SK-N-SH (cell line): ENCODE data around the gene SPATA3. TPM values are rescaled to one million over a fixed set of nuclear protein-coding genes. Genes with fewer than 3 reads are reported as not detected.

Experiments
- CTCF ChIA-PET: fragments of 300-600, 350-600 bp; formaldehyde crosslinking; extraction: SDS; loops from one replicate; lab custom pipeline; 2021; lab: Yijun Ruan, JAX
- POLR2A ChIA-PET: fragments of 350-600 bp; sonication (Branson Sonifier 250); formaldehyde crosslinking; extraction: SDS; loops from one replicate; lab custom pipeline; 2020; ENCODE audit warnings: antibody characterized with exemption, inconsistent platforms; lab: Yijun Ruan, JAX
- DNase-seq: peaks from one replicate; pipeline ENCODE4 v3.0.0; 2012
- H2AFZ ChIP-seq: fragments of 200-600 bp; sonication (generic); 2 replicates; pipeline ENCODE4 v1.8.1; 2016; ENCODE audit warnings: antibody characterized with exemption, mild to moderate bottlenecking, low read depth
- H3F3A ChIP-seq: fragments of 200-600 bp; sonication (generic); replicated peaks from 2 replicates; pipeline ENCODE3; 2016; ENCODE audit warnings: antibody characterized with exemption, mild to moderate bottlenecking; ENCODE audit not compliant: insufficient read depth
- H3K27ac ChIP-seq, 2 experiments: fragments of 200-500 bp in 1 of 2; fragments of 200-600 bp in 1 of 2; sonication (Bioruptor generic) in 1 of 2; sonication (generic), shearing (Covaris generic) in 1 of 2; 2 replicates each; pipeline versions ENCODE4 v1.5.1 to v1.6.1; 2014 to 2016; ENCODE audit warnings: low read depth in 2 of 2, inconsistent platforms in 1 of 2, low read length in 1 of 2, mild to moderate bottlenecking in 1 of 2, mixed read lengths in 1 of 2
- H3K27me3 ChIP-seq: fragments of 200-600 bp; sonication (generic), shearing (Covaris generic); 2 replicates; pipeline ENCODE4 v1.6.1; 2016; ENCODE audit warnings: mixed run types; ENCODE audit not compliant: insufficient read depth
- H3K36me3 ChIP-seq, 2 experiments: fragments of 200-500 bp in 1 of 2; fragments of 200-600 bp in 1 of 2; sonication (Bioruptor generic) in 1 of 2; sonication (generic) in 1 of 2; replicated peaks in 1 of 2; 2 replicates each; pipeline versions ENCODE3 to v1.5.1; 2014 to 2016; ENCODE audit warnings: low read length in 1 of 2, mild to moderate bottlenecking in 1 of 2; ENCODE audit not compliant: insufficient read depth in 2 of 2, control insufficient read depth in 1 of 2
- H3K4me1 ChIP-seq, 2 experiments: fragments of 200-500 bp in 1 of 2; fragments of 200-600 bp in 1 of 2; sonication (Bioruptor generic) in 1 of 2; sonication (generic), shearing (Covaris generic) in 1 of 2; 2 replicates each; pipeline versions ENCODE4 v1.5.1 to v1.6.1; 2014 to 2016; ENCODE audit warnings: low read depth in 1 of 2, low read length in 1 of 2, mixed run types in 1 of 2; ENCODE audit not compliant: insufficient read depth in 2 of 2, control insufficient read depth in 1 of 2
- H3K4me2 ChIP-seq: fragments of 200-600 bp; sonication (generic), shearing (Covaris generic); 2 replicates; pipeline ENCODE4 v1.6.1; 2017; ENCODE audit warnings: mixed run types
- H3K4me3 ChIP-seq, 2 experiments: fragments of 200-500 bp in 1 of 2; fragments of 200-600 bp in 1 of 2; sonication (Bioruptor generic) in 1 of 2; sonication (generic), shearing (Covaris generic) in 1 of 2; 2 replicates each; pipeline versions ENCODE4 v1.5.1 to v1.8.1; 2014 to 2016; ENCODE audit warnings: low read depth in 2 of 2, inconsistent platforms in 1 of 2, low read length in 1 of 2, mild to moderate bottlenecking in 1 of 2, mixed read lengths in 1 of 2, moderate library complexity in 1 of 2
- H3K79me2 ChIP-seq: fragments of 200-600 bp; sonication (generic); 2 replicates; pipeline ENCODE4 v1.8.1; 2017; ENCODE audit warnings: mild to moderate bottlenecking; ENCODE audit not compliant: insufficient read depth
- H3K9ac ChIP-seq: fragments of 200-600 bp; sonication (generic); 2 replicates; pipeline ENCODE4 v1.6.1; 2017; ENCODE audit warnings: mixed run types
- H3K9me2 ChIP-seq: fragments of 200-600 bp; sonication (generic); 2 replicates; pipeline ENCODE4 v1.6.1; 2017; ENCODE audit warnings: mixed run types
- H3K9me3 ChIP-seq: fragments of 200-600 bp; sonication (generic); 2 replicates; pipeline ENCODE4 v1.6.1; 2017; ENCODE audit warnings: mixed run types, mild to moderate bottlenecking, moderate library complexity
- H4K20me1 ChIP-seq: fragments of 200-600 bp; sonication (generic); 2 replicates; pipeline ENCODE4 v1.6.1; 2017; ENCODE audit warnings: mild to moderate bottlenecking, mixed run types; ENCODE audit not compliant: insufficient read depth
- CHD2 ChIP-seq: fragments of 150-350 bp; IDR thresholded peaks from 2 replicates; pipeline ENCODE4 v1.6.1; 2018; ENCODE audit warnings: low read length; ENCODE audit not compliant: partially characterized antibody
- CTCF ChIP-seq: fragments of 200-600 bp; sonication (generic); IDR thresholded peaks from 2 replicates; pipeline ENCODE4 v1.6.1; 2017; ENCODE audit warnings: antibody characterized with exemption, mild to moderate bottlenecking, moderate library complexity
- ELF1 ChIP-seq: IDR thresholded peaks from 2 replicates; pipeline ENCODE4 v1.4.0; 2012
- EP300 ChIP-seq, 2 experiments: IDR thresholded peaks; 2 replicates each; pipeline versions ENCODE4 v1.4.0 to v1.6.1; 2012; ENCODE audit warnings: borderline replicate concordance in 1 of 2, low read depth in 1 of 2, low read length in 1 of 2
- GABPA ChIP-seq: IDR thresholded peaks from 2 replicates; pipeline ENCODE4 v1.4.0; 2012; ENCODE audit warnings: low read depth, mild to moderate bottlenecking
- GATA2 ChIP-seq: sonication (generic); formaldehyde crosslinking; IDR thresholded peaks from 2 replicates; pipeline ENCODE4 v1.5.0; 2020; ENCODE audit warnings: mild to moderate bottlenecking, missing genetic modification reagents
- MXI1 ChIP-seq: IDR thresholded peaks from 2 replicates; pipeline ENCODE4 v1.6.1; 2012; ENCODE audit warnings: mild to moderate bottlenecking, low read depth, low read length, improper control_type of control experiment
- NFIC ChIP-seq: IDR thresholded peaks from 2 replicates; pipeline ENCODE4 v1.4.0; 2012; ENCODE audit warnings: borderline replicate concordance
- NRF1 ChIP-seq: IDR thresholded peaks from 2 replicates; pipeline ENCODE4 v1.6.1; 2012; ENCODE audit warnings: low read depth, mild to moderate bottlenecking, low read length
- PBX3 ChIP-seq: IDR thresholded peaks from 2 replicates; pipeline ENCODE4; 2012
- RCOR1 ChIP-seq: fragments of 150-350 bp; IDR thresholded peaks from 2 replicates; pipeline ENCODE4 v1.6.1; 2017; ENCODE audit warnings: antibody characterized with exemption, low read length
- REST ChIP-seq: IDR thresholded peaks from 2 replicates; pipeline ENCODE4 v1.6.1; 2012; ENCODE audit warnings: mild to moderate bottlenecking, low read depth, low read length, moderate library complexity
- RXRA ChIP-seq: IDR thresholded peaks from 2 replicates; pipeline ENCODE4 v1.4.0; 2012; ENCODE audit warnings: low read depth, mild to moderate bottlenecking, borderline replicate concordance
- SMC3 ChIP-seq: IDR thresholded peaks from 2 replicates; pipeline ENCODE4 v1.6.1; 2012; ENCODE audit warnings: low read depth, low read length, improper control_type of control experiment
- TCF12 ChIP-seq: IDR thresholded peaks from 2 replicates; pipeline ENCODE4 v1.4.0; 2012
- TEAD4 ChIP-seq: IDR thresholded peaks from 2 replicates; pipeline ENCODE4 v1.4.0; 2012; ENCODE audit warnings: mild to moderate bottlenecking, borderline replicate concordance; ENCODE audit not compliant: insufficient read depth
- YY1 ChIP-seq: IDR thresholded peaks from 2 replicates; pipeline ENCODE4 v1.4.0; 2012; ENCODE audit warnings: low read depth, mild to moderate bottlenecking
- WGBS: methylation state at CpG from one replicate; pipeline ENCODE4 v1.1.6; 2017; ENCODE audit warnings: low lambda C conversion rate; 5-methylcytosine and 5-hydroxymethylcytosine counted together
- polyA plus RNA-seq, 3 experiments: library from polyadenylated mRNA; depleted of rRNA; stranded (reverse); fragments of >200 nt; gene quantifications; 2 replicates each; pipeline ENCODE4 v1.2.3, GENCODE V29; 2012

Gene SPATA3
- polyA plus RNA-seq, 1 of the 3 experiments (the other 2 are of a cell fraction) = not detected

- H3K79me2 ChIP-seq = no peaks in the 10 kb centered on the region
- CTCF ChIA-PET = interaction anchor here (1.2 kb wide), 3 partner anchors 19 to 224 kb away, joined by 3 to 4 read pairs (median 4); no protein-coding TSS in a partner anchor
Measured at GRCh38 chr2:231047923-231048915, 52.3 kb downstream of the SPATA3 start.

More at GRCh38 chr2:231047923-231048915, 52.3 kb downstream of the SPATA3 start:
- peaks cover 0 to 5% of the 10 kb centered on the region in 2 experiments; a peak in 1 of 4 replicates for H3K4me1 ChIP-seq
- no peak overlapping the region for H3K27ac ChIP-seq
- H3K4me2 ChIP-seq = no peak overlapping the region
- no peak overlapping the region for H3K9ac ChIP-seq
- 46% methylated on average over 10 of the region's 10 CpGs for WGBS
- H4K20me1 ChIP-seq = no peaks in the 10 kb centered on the region
- no peaks in the 10 kb centered on the region for H3K27me3 ChIP-seq
- TF ChIP-seq CHD2 (no peak), CTCF (no peak), EP300 (IDR thresholded peaks at IDR 0.05; ENCODE audit: borderline replicate concordance in 1 of 2, low read depth in 1 of 2, low read length in 1 of 2) (no peak), SMC3 (no peak), RCOR1 (no peak), NRF1 (no peak), GABPA (no peak), PBX3 (no peak), NFIC (no peak), YY1 (no peak), RXRA (no peak), TCF12 (no peak), TEAD4 (no peak), GATA2 (CRISPR knock-in tag) (no peak), ELF1 (no peak), MXI1 (no peak), REST (no peak)
- TF ChIP-seq, all 33 proteins: peak for 0
- Histone ChIP-seq H3K9me2 (no peaks in the 10 kb centered on the region), H3K36me3 (no peaks in the 10 kb centered on the region), H2AFZ (no peak overlapping the region), H3K4me3 (no peak overlapping the region), H3K9me3 (no peaks in the 10 kb centered on the region), H3F3A (no peaks in the 10 kb centered on the region)
- POLR2A ChIA-PET = no interaction called here
- no peak for DNase-seq
